Thyroid gland (tissue), 4 donors: ENCODE measurements around the gene PRKCQ. TPM values are rescaled to one million over a fixed set of nuclear protein-coding genes. Genes with fewer than 3 reads are reported as not detected.
A peak's percentile ranks its signal among the peaks of the same experiment; 100 is the strongest.

ENCODE experiments used
- DNase-seq, 2 donors: peaks; one replicate each; pipeline ENCODE4 v3.0.0-alpha.2; 2019
- H3K27ac ChIP-seq, 3 donors: fragments of 200-600 bp; sonication (generic); 1 replicate in 2 of 3; 2 replicates in 1 of 3; pipeline ENCODE4 v1.5.1; 2016 to 2019; ENCODE audit warnings: mild to moderate bottlenecking in 1 of 3, moderate library complexity in 1 of 3
- H3K27me3 ChIP-seq: fragments of 200-600 bp; sonication (generic); one replicate; pipeline ENCODE4 v1.5.1; 2019
- H3K36me3 ChIP-seq, 2 donors: fragments of 200-600 bp; sonication (generic); one replicate each; pipeline ENCODE4 v1.5.1; 2016 to 2019
- H3K4me1 ChIP-seq, 2 donors: fragments of 200-600 bp; sonication (generic); one replicate each; pipeline ENCODE4 v1.5.1; 2017 to 2019
- H3K4me3 ChIP-seq, 3 donors: fragments of 200-600 bp; sonication (generic); replicated peaks in 1 of 3; 1 replicate in 2 of 3; 2 replicates in 1 of 3; pipeline ENCODE4 v1.5.1; 2016; ENCODE audit warnings: mild to moderate bottlenecking in 1 of 3
- H3K9me3 ChIP-seq: fragments of 200-600 bp; sonication (generic); one replicate; pipeline ENCODE4 v1.5.1; 2017
- CTCF ChIP-seq, 6 experiments: fragments of 200-600 bp in 3 of 6; fragments of 450-650 bp in 3 of 6; sonication (generic) in 3 of 6; IDR thresholded peaks; one replicate each; pipeline ENCODE4 v1.5.1; 2016 to 2019; ENCODE audit warnings: antibody characterized with exemption in 6 of 6, mild to moderate bottlenecking in 2 of 6, inconsistent platforms in 1 of 6, moderate library complexity in 1 of 6
- POLR2A ChIP-seq, 2 donors: fragments of 450-650 bp; IDR thresholded peaks; one replicate each; pipeline ENCODE4 v1.6.1; 2017; ENCODE audit warnings: antibody characterized with exemption in 2 of 2, mild to moderate bottlenecking in 2 of 2, moderate library complexity in 1 of 2
- WGBS, 2 donors: methylation state at CpG; one replicate each; pipeline ENCODE4 v1.1.5; 2017; 5-methylcytosine and 5-hydroxymethylcytosine counted together
- intact Hi-C: fragments of 100-400 bp; cut with DNase I; formaldehyde crosslinking; loops from one replicate; pipeline ENCODE4 v1.15.1; 2023
- total RNA-seq, 4 donors: library from RNA; depleted of rRNA; stranded (reverse); fragments of >200 nt; gene quantifications; one replicate each; pipeline ENCODE4 v1.2.3, GENCODE V29; 2016

The PRKCQ gene
- total RNA-seq, 4 donors from 2014 or later = 24.2 to 45.7 (median 34.5) TPM

GRCh38 chr10:6386960-6387359 lies 193.1 kb downstream of the PRKCQ start:
- DNase-seq = no peak
- TF ChIP-seq POLR2A (IDR thresholded peaks at IDR 0.05) (no peak), CTCF (IDR thresholded peaks at IDR 0.05) (no peak)
- H3K36me3 ChIP-seq = no peaks in the 10 kb centered on the region
- no peaks in the 10 kb centered on the region for H3K4me1 ChIP-seq
- intact Hi-C loops = no loop called here
- 94% methylated on average over 5 of the region's 5 CpGs for WGBS, 2 donors
- H3K27ac ChIP-seq = no peak overlapping the region
- no peak overlapping the region for H3K4me3 ChIP-seq
- no peaks in the 10 kb centered on the region for H3K9me3 ChIP-seq
- H3K27me3 ChIP-seq = no peaks in the 10 kb centered on the region

GRCh38 chr10:6386346-6386745 lies 193.7 kb downstream of the PRKCQ start:
- no peak for TF ChIP-seq CTCF (IDR thresholded peaks at IDR 0.05)
- no peak for TF ChIP-seq POLR2A (IDR thresholded peaks at IDR 0.05)
- 87 to 93% methylated on average over 6 of the region's 6 CpGs for WGBS, 2 donors
- intact Hi-C loops = no loop called here
- Histone ChIP-seq H3K4me1 (no peaks in the 10 kb centered on the region), H3K4me3 (no peak overlapping the region), H3K27ac (no peak overlapping the region), H3K9me3 (no peaks in the 10 kb centered on the region), H3K36me3 (no peaks in the 10 kb centered on the region), H3K27me3 (no peaks in the 10 kb centered on the region)
- DNase-seq = peak in 1 of 2 donors; percentile 10

- no peak overlapping the region for H3K4me3 ChIP-seq
- intact Hi-C loops = no loop called here
- H3K27ac ChIP-seq = no peak overlapping the region
- no peaks in the 10 kb centered on the region for H3K27me3 ChIP-seq
- DNase-seq = no peak
- H3K4me1 ChIP-seq = no peaks in the 10 kb centered on the region
- no peaks in the 10 kb centered on the region for H3K36me3 ChIP-seq
- no peak for TF ChIP-seq CTCF (IDR thresholded peaks at IDR 0.05)
- no peak for TF ChIP-seq POLR2A (IDR thresholded peaks at IDR 0.05)
- H3K9me3 ChIP-seq = no peaks in the 10 kb centered on the region
- WGBS, 2 donors = 60 to 79% methylated on average over 3 of the region's 3 CpGs
Observed at GRCh38 chr10:6385665-6386064, 194.4 kb downstream of the PRKCQ start.

- H3K4me1 ChIP-seq = no peaks in the 10 kb centered on the region
- no peak for TF ChIP-seq POLR2A (IDR thresholded peaks at IDR 0.05)
- TF ChIP-seq CTCF (IDR thresholded peaks at IDR 0.05) = no peak
- H3K9me3 ChIP-seq = no peaks in the 10 kb centered on the region
- WGBS, 2 donors = 86 to 90% methylated on average over 2 to 3 of the region's 3 CpGs
- peak; percentile 14 to 22 for DNase-seq
- intact Hi-C loops = no loop called here
- no peaks in the 10 kb centered on the region for H3K36me3 ChIP-seq
- H3K4me3 ChIP-seq = no peak overlapping the region
- H3K27me3 ChIP-seq = no peaks in the 10 kb centered on the region
- H3K27ac ChIP-seq = no peak overlapping the region
Observed at GRCh38 chr10:6384847-6385246, 195.2 kb downstream of the PRKCQ start.

- H3K4me1 ChIP-seq = no peaks in the 10 kb centered on the region
- intact Hi-C loops = no loop called here
- no peaks in the 10 kb centered on the region for H3K9me3 ChIP-seq
- no peak overlapping the region for H3K4me3 ChIP-seq
- H3K36me3 ChIP-seq = no peaks in the 10 kb centered on the region
- no peak for TF ChIP-seq POLR2A (IDR thresholded peaks at IDR 0.05)
- no peak for TF ChIP-seq CTCF (IDR thresholded peaks at IDR 0.05)
- no peak overlapping the region for H3K27ac ChIP-seq
- H3K27me3 ChIP-seq = no peaks in the 10 kb centered on the region
- no peak for DNase-seq
- 91 to 96% methylated on average over 7 of the region's 7 CpGs for WGBS, 2 donors
Observed at GRCh38 chr10:6384031-6384430, 196.0 kb downstream of the PRKCQ start.
